ENCODE data around the gene TMC8. TPM values are rescaled to one million over a fixed set of nuclear protein-coding genes. Genes with fewer than 3 reads are reported as not detected.

TMC8 gene
- total and polyA plus RNA-seq, 12 donors = 0.44 to 28.8 (median 6.3) TPM

GRCh38 chr17:78130090-78130436 is 508 bp upstream of the TMC8 start:
- no peaks in the 10 kb centered on the region for H3K9me3 ChIP-seq (replicated peaks in 1 of 3)
- intact Hi-C loops (cut with DNase I) = no loop called here
- H3K27ac ChIP-seq = peak overlapping the region in 2 of 5 donors; percentile 47 to 91
- no peak overlapping the region for H3K4me3 ChIP-seq
- DNase-seq = no peak
- H3K36me3 ChIP-seq (replicated peaks in 1 of 2) = no peaks in the 10 kb centered on the region
- WGBS, 4 donors = 45 to 78% (median 59%) methylated on average over 5 of the region's 5 CpGs
- peaks cover 12 to 42% of the 10 kb centered on the region in 2 donors for H3K4me1 ChIP-seq (replicated peaks in 1 of 2)
- peaks cover 11% of the 10 kb centered on the region for H3K27me3 ChIP-seq
- TF ChIP-seq POLR2A (IDR thresholded peaks at IDR 0.05) = no peak

GRCh38 chr17:78131172-78132083 is 857 bp downstream of the TMC8 start:
- Histone ChIP-seq H3K4me3 (peak overlapping the region in 1 of 4 donors; percentile 39), H3K4me1 (replicated peaks in 1 of 2) (peaks cover 9 to 32% of the 10 kb centered on the region in 2 donors), H3K27ac (peak overlapping the region in 1 of 5 donors; percentile 91), H3K9me3 (replicated peaks in 1 of 3) (no peaks in the 10 kb centered on the region), H3K36me3 (replicated peaks in 1 of 2) (no peaks in the 10 kb centered on the region), H3K27me3 (peaks cover 11% of the 10 kb centered on the region)
- TF ChIP-seq CTCF (IDR thresholded peaks at IDR 0.05) = no peak
- intact Hi-C loops (cut with DNase I) = no loop called here
- 23 to 64% (median 27%) methylated on average over 7 to 74 of the region's 74 CpGs for WGBS, 4 donors
- DNase-seq = no peak

GRCh38 chr17:78132084-78132676 is 1.6 kb downstream of the TMC8 start:
- Histone ChIP-seq H3K4me3 (peak overlapping the region in 1 of 4 donors; percentile 39), H3K9me3 (replicated peaks in 1 of 3) (no peaks in the 10 kb centered on the region), H3K36me3 (replicated peaks in 1 of 2) (no peaks in the 10 kb centered on the region), H3K27me3 (peaks cover 11% of the 10 kb centered on the region), H3K4me1 (replicated peaks in 1 of 2) (peaks cover 9 to 32% of the 10 kb centered on the region in 2 donors), H3K27ac (peak overlapping the region in 1 of 5 donors; percentile 16)
- intact Hi-C loops (cut with DNase I) = no loop called here
- no peak for TF ChIP-seq CTCF (IDR thresholded peaks at IDR 0.05)
- TF ChIP-seq POLR2A (IDR thresholded peaks at IDR 0.05) = no peak
- WGBS, 4 donors = 25 to 37% (median 34%) methylated on average over 4 to 38 of the region's 38 CpGs
- DNase-seq = no peak

- Histone ChIP-seq H3K36me3 (replicated peaks in 1 of 2) (no peaks in the 10 kb centered on the region), H3K27ac (no peak overlapping the region), H3K9me3 (replicated peaks in 1 of 3) (no peaks in the 10 kb centered on the region), H3K27me3 (peaks cover 11% of the 10 kb centered on the region), H3K4me1 (replicated peaks in 1 of 2) (peaks cover 9 to 27% of the 10 kb centered on the region in 2 donors), H3K4me3 (no peak overlapping the region)
- no peak for DNase-seq
- WGBS, 4 donors = 86 to 95% (median 89%) methylated on average over 5 to 9 of the region's 9 CpGs
- intact Hi-C loops (cut with DNase I) = no loop called here
- TF ChIP-seq CTCF (IDR thresholded peaks at IDR 0.05) (no peak), POLR2A (IDR thresholded peaks at IDR 0.05) (no peak)
These were observed 2.2 kb downstream of the TMC8 start for GRCh38 chr17:78132767-78133178.

Measured in adrenal gland (tissue), 12 donors.